Dedifferentiated amniotic fluid mesenchymal stem cell (primary cell): Measurements from ENCODE around the gene DDX31.

Experiments
- DNase-seq: peaks from one replicate; pipeline ENCODE4 v3.0.0-alpha.2; 2016; ENCODE audit errors: extremely low spot score

The DDX31 gene

DNA sequence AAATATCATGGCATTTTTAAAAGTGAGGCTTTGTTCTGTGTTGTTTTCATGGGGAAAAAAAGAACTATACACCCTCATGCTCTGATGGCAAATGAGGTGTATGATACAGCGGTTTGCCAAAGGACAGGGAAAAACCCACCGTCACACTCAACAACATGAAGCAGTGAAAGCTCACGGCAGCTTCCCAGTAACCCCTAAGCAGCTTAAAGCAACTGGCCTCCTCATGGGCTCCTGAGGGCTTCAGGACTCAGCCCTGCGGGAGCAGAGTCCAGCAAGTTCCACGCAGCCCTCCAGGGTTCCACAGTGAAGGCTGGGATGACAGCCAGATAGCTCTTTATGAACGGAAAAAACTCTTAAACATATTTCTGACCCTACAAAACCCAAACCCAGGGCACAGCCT lies 74.5 kb downstream of the DDX31 start:
- no peak for DNase-seq

DNA sequence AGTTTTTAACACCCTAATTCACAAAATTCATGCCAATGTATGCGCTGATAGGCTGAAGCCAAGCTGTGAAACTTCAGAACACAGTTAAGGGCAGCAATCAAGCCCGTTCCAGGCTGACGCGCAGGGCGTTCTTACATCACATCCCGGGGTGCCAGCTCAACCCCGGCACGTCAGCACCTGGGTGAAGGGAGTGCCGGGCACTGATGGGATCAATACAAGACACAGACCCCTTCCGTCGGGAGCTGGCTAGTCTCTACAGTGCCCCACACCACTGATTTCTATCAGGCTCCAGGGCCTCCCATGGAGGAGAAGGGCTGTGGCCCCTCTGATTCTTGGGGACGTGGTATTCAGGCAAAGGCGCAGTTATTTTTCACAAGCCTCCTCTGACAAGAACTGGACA lies 75.4 kb downstream of the DDX31 start:
- DNase-seq, result no peak

DNA sequence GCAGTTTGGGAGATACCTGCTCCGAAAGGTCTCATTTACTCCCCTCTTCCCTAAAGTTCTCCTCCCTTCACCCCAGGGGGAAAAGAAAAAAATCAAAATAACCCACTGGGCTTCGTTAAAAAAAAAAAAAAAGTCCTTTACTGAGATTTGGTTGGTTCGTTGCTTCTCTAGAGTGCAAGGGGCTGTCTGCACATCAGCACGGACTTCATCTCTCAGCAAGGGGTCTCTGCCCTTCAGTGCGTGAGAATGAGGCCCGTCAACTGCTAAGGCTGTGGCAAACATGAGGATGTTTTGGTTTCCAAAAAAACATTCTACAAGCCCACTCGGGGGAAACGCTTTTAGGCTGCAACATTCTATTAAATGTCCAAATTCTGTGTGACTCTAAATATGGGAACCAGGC lies 77.3 kb downstream of the DDX31 start:
- no peak for DNase-seq

- DNase-seq, result no peak
Measured at GRCh38 chr9:132591751-132592314, 78.0 kb downstream of the DDX31 start.

DNA sequence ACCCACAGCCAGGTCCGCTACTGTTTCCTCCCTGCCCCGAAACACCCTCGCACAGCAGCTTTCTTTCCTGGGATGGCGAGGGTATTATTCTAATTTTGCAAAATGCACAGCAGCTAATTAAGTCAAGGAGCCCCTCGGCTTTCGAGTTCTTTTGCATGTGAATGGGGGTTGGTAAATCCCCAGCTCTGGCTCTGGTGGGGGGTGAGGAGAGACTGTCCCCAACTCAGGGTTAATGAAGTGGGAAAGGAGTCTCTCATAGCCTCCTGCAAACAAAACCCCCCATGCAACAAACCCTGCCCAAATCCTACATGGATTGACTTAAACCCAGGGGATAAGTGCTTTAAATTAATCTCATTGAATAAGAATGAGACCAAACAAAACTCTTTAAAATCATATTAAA lies 78.5 kb downstream of the DDX31 start:
- DNase-seq, result no peak

- no peak for DNase-seq
Measured at GRCh38 chr9:132590318-132591182, 79.2 kb downstream of the DDX31 start.

DNA sequence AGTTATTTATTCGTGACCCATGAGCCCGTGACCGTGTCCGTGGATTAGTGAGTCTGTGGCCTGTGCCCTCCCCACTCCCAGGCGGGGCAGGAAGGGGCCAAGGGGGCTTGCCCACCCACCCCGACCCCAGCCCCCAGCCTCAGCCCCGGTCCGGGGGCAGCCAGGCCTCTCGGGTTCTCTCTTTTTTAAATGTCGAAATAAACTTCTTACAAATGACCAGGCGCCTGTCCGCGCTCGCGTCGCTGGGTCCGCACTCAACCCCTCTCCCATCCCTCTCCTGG lies 79.8 kb downstream of the DDX31 start:
- no peak for DNase-seq

- no peak for DNase-seq
Measured at GRCh38 chr9:132589148-132590036, 80.4 kb downstream of the DDX31 start.

GRCh38 chr9:132588501-132589147 lies 81.2 kb downstream of the DDX31 start:
- DNase-seq, result no peak

DNA sequence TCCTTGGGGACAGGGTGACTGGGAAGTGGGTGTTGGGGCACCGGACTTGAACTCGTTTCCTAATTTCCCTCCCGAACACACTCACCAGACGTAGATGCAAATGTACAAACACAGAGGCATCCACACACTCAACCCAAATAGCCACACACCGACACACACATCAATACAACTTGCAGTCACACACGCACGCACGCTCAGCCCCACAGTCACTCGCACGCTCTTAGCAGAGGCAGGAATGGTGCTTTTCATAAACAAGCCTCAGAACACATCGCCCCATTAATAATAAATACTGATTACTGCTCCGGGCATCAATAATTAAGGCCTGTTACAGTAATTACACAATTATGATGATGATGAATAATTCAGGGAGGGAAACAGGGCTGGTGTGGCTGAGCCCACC lies 81.7 kb downstream of the DDX31 start:
- DNase-seq, result no peak

- DNase-seq, result no peak
Measured at GRCh38 chr9:132587592-132587955, 82.2 kb downstream of the DDX31 start.

DNA sequence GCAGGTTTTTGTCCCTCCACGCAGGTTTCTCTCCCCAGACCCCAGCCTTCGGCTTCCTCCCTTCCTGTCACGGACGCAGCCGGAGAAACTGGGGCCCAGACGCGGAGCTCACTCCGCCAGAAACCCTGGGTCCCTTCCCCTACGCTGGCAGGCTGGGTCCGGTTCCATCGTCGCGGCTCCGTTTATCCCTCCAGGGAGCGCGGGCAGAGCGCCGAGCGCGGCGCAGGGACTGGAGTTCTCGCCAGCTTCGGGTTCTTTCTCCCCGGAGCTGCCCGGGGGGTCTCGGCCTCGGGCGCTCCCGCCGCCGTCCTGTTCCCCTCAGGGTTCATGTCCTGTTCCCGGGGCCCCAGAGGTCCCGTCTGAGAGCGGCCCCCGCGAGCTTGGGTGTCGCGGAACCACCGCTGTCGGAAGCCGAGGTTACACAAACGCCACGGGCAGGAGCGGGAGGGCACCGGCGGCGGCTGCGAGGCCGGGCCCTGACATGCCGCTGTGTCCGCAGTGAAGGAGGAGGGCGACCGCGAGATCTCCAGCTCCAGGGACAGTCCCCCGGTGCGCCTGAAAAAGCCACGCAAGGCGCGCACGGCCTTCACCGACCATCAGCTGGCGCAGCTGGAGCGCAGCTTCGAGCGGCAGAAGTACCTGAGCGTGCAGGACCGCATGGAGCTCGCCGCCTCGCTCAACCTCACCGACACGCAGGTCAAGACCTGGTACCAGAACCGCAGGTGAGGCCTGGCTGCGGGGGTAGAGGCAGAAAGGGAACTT lies 82.8 kb downstream of the DDX31 start:
- no peak for DNase-seq

DNA sequence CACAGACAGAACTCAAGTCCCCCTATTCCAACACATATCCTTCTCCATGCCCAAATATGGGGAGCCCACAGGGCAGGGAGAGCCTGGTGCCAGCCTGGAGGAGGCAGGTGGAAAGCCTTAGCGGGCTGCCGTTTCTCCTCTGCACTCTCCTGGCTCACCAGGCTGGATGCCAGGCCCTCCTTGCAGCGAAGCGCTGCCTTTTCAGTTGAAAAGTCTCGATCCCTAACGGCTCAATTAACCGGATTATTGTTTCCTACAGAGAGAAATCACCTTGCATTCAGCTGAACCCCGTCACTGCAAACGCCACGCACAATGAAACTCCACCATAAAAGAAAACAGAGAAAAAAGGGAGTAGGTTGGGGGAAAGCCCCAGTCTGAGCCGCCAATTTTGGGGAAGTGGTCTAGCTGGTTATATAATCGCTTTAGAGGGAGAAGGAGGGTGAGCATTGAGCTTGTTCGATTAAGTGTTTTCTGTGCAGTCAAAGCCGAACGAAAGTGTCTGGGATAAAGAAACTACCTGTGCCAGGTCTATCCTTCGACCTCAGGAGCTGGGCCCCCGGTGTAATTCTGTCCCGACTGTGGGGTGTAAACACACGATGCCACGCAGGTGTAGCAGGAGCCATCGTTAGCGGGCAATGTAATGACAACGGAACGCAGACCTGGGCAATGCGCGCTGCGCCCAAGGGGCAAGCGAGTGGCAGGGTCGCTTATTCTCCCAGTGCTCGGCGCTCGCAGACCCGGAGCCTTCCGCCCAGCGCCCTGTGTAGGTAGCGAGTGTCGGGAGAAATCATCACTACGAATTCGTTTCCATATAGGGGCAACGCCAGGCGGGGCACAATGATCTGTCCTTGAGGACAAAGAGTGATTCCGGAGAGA lies 83.6 kb downstream of the DDX31 start:
- no peak for DNase-seq

- no peak for DNase-seq
Measured at GRCh38 chr9:132584601-132585560, 84.9 kb downstream of the DDX31 start.

DNA sequence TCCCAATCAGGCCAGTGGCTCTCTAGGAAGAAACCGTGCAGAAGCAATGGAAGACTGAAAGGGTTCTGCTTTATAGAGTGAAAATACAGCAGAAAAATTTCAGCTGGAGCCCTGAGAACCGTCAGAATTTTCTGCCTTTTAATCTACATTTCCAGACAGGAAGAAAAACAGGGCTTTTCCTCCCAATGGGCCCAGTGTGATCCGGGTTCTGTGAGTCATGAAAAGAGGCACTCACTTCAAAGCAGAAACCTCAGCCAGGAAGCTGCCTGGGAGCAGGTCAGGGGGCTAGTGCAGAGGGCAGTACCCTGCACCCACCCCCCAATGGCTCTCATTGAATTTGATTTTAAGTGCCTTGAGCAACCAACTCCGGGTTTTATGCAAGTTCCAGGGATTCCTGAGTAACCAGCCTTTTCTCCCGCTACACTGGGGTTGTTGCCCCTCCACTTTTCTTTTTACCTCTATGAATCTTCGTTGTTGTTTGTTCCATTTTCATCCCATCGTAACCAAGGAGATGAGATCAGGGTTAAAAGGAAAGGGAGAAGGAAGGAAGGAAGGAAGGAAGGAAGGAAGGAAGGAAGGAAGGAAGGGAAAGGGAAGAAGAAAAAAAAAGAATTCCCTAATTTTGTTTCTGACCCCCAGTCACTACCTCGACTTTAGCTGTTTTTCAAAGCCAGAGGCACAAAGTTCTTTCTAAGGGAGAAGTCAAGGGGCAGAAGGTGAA lies 86.0 kb downstream of the DDX31 start:
- no peak for DNase-seq

GRCh38 chr9:132582786-132583583 lies 86.8 kb downstream of the DDX31 start:
- DNase-seq, result no peak

DNA sequence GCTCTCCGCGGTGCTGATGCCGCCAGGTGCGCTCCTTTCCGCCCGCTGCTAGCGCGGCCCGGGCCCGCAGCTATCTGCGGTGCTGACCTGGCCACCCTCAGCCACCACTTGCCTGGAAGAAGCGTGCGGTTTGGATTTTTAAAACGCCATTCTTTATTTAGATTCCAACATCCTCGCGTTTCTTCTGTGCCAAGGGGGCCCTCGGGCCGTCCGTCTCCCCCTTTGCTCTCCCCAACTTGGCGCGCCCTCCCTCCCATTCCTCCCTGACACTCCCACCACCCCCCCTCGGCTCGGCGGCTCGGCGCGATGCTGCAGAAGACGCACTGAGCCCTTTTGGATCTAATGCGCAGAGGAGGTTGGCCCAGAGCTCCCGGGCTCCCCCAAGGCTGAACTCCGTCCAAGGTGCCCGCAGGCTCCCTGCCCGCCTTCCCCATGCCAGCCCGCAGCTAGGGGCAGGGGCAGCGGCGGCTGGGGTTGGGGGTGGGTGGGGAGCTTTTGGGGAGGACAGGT lies 87.5 kb downstream of the DDX31 start, which contains the start of gene BARHL1:
Gene BARHL1 (plus strand): TSS at position 331 of the 510 bp plus-strand sequence. CDS start 192 bp downstream, outside the sequence.
- no peak for DNase-seq

- DNase-seq, result no peak
Measured at GRCh38 chr9:132579427-132579798, 90.4 kb downstream of the DDX31 start.
